GM18517 (cell line): ENCODE results near the gene MFSD2A.
"Not testable (repeated sequence)": the region's sequence is repeated elsewhere in the genome, so short reads cannot be mapped to it uniquely, and the experiment has no call there.

Experiments used
- ATAC-seq: cut with Tn5 transposase; IDR thresholded peaks from one replicate; pipeline ENCODE4 v1.9.1; 2021; ENCODE audit warnings: mild to moderate bottlenecking, moderate library complexity; ENCODE audit not compliant: unreplicated experiment

MFSD2A gene

GRCh38 chr1:39964552-39964951, 9.6 kb downstream of the MFSD2A start:
- ATAC-seq = no peak

- ATAC-seq = no peak
Measured at GRCh38 chr1:39965044-39965443, 10.1 kb downstream of the MFSD2A start.

- no peak for ATAC-seq
Measured at GRCh38 chr1:39969048-39969447, 14.1 kb downstream of the MFSD2A start.

GRCh38 chr1:39969531-39970270, 14.8 kb downstream of the MFSD2A start:
- no peak for ATAC-seq

DNA sequence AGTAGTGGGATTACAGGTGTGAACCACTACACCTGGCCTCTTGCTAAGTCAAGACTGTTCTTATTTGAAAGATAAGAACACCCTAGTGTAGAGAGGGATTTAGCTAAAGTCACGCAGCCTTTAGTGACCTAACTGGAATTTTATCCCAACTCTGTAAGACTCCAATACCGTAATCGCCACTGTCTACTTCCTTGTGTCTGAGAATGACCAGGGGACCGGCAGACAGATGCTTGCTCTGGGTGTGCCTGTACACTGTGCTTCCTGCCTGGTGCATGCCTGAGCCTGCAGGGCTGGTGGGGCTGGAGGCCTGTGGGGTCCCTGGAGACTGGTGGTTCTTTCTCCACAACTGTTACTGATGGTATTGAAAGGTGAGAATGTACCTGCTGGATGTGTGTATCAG, 15.3 kb downstream of the MFSD2A start:
- no peak for ATAC-seq

DNA sequence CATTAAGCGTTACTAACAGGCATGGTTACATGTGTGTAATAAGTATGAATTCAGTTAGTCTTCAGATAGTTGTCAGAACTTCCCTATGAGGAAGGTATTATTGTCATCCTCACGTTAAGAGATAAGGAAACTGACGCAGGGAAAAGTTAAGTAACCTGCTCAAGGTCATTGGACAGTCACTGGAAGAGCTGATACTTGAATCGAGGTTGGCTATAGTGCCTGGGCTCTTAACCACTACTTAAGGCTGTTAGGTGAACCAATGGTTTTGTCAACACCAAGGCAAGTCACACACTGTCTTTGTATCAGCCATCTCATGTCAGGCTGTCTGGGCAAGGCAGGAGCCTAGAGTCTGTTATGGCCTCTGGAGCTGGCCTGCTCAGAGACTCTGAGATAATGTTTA, 16.2 kb downstream of the MFSD2A start:
- ATAC-seq = no peak

- ATAC-seq = no peak
Measured at GRCh38 chr1:39973503-39974135, 18.7 kb downstream of the MFSD2A start.

DNA sequence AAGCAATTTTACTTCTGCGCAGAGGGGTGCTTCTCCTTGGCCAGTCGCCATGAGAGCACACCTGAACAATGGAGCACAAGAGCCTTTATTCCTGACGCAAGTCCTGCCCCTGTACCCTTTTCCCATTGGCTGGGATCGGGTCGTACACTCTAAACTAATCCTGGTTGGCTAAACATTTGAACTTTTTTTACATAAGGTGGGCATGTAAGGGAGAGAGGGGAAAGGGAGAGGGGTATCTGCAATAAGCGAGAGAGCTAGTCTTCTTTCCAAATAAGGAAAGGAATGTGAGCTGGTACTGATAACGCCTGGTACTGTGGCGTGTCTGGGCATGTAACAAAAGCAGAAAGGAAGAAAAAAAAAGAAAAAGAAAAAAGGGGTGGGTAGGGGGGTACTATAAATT, 21.8 kb downstream of the MFSD2A start:
- no peak for ATAC-seq

DNA sequence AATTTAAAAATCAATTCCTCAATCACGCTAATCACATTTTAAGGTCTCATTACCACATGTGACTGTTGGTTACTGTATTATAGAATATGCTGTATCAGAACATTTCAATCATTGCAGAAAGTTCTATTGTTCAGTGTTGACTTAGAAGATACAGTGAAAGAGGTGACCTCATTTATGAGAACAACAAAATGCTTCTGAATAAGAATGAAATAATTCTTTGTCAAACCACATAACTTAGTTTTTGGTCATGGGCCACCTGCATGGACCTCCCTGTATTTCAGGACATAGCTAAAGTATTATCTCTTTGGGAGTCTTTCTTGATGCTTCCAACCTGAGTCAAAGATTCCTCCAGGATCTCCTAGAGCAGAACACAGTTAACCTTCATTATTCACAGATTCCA, 22.3 kb downstream of the MFSD2A start:
- no peak for ATAC-seq

GRCh38 chr1:39979654-39980053, 24.7 kb downstream of the MFSD2A start:
- ATAC-seq = no peak

- no peak for ATAC-seq
Measured at GRCh38 chr1:39980555-39981313, 25.8 kb downstream of the MFSD2A start.

DNA sequence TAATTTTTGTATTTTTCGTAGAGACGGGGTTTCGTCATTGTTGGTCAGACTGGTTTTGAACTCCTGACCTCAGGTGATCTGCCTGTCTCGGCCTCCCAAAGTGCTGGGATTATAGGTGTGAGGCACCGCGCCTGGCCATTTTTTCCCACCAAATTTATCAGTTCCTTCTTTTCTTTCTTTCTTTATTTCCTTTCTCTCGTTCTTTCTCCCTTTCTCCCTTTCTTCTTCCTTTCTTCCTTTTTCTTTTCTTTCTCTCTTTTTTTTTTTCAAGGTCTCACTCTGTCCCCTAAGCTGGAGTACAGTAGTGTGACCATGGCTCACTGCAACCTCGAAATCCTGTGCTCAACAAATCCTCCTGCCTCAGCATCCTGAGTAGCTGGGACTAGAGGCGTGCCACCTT, 26.4 kb downstream of the MFSD2A start:
- ATAC-seq = no peak

DNA sequence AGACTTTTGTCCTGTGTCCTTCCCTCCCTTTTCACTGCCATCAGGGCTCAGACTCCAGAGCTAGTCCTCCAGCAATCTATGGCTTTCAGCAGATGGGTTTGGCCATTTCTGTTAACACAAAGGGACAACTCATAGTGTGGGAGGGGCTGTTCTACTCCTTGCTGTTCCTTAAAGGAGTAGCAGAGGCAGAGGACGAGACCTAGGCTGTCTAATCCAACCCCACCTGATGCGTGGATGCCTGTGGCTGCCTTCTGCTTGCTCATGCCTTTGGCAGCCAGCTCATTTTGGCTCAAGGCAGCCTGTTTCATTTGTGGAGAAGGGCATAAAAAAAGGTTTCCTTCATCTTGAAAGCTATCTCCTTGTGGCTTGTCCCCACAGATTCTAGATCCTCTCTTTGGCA, 27.0 kb downstream of the MFSD2A start:
- no peak for ATAC-seq

GRCh38 chr1:39984480-39984879, 29.5 kb downstream of the MFSD2A start:
- not testable (repeated sequence) for ATAC-seq

GRCh38 chr1:39984951-39985350, 30.0 kb downstream of the MFSD2A start:
- no peak for ATAC-seq

GRCh38 chr1:39987869-39988268, 32.9 kb downstream of the MFSD2A start:
- no peak for ATAC-seq

GRCh38 chr1:39988618-39989343, 33.8 kb downstream of the MFSD2A start:
- no peak for ATAC-seq

DNA sequence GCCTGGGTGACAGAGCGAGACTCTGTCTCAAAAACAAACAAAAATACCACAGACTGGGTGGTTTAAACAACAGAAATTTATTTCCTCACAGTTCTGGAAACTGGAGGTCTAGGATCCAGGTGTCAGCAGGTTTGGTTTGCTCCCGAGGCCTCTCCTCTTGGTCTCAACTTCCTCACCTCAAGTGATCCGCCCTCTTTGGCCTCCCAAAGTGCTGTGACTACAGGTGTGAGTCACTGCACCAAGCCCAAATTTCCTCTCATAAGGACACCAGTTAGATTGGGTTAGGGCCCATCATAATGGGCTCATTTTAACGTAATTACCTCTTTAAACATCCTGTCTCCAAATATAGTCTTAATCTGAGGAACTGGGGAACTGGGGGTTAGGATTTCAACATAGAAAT, 35.5 kb downstream of the MFSD2A start:
- no peak for ATAC-seq

DNA sequence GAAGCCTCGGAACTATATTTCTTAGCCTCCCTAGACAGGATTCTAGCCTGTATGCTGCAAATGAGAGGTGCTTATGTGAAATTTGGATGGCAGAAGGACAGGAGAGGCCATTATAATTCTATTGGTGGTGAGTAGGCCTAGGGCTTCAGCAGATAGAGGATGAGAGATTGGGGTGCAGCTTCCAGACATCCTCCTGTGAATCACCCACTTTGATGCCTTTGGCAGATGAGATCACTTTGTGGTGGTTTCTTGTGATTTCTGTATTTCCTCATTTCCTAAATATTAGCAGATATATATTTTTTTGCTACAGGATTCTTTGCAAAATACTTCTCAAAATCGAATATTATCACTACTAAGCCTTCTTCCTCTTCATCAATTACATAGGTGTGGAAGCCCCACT, 37.3 kb downstream of the MFSD2A start:
- ATAC-seq = no peak

DNA sequence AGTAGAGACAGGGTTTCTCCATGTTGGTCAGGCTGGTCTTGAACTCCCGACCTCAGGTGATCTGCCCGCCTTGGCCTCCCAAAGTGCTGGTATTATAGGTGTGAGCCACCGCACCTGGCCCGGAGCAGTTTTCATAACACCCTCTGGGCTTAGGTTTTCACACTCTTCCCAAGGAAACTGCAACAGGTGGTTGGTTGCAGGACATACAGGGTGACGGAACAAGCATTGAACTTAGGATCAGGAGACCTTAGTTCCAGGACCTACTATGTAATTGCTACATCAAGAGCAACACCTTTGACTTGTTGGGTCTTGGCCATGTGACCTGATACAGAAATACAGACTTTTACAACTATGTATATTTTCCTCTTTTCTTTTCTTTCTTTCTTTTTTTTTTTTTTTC, 37.9 kb downstream of the MFSD2A start:
- ATAC-seq = no peak

- ATAC-seq = peak; percentile 71
Measured at GRCh38 chr1:39995973-39996393, 41.0 kb downstream of the MFSD2A start.
